GM04503 (cell line): ENCODE measurements around the gene LAMA2.
A peak's percentile ranks its signal among the peaks of the same experiment; 100 is the strongest.

Experiments used
- DNase-seq: peaks from one replicate; pipeline ENCODE4 v3.0.0-alpha.2; 2012; ENCODE audit warnings: low read depth

The LAMA2 gene

GRCh38 chr6:129211626-129212025, 328.7 kb downstream of the LAMA2 start:
- no peak for DNase-seq

- peak; percentile 92 for DNase-seq
Measured at GRCh38 chr6:129212081-129212480, 329.1 kb downstream of the LAMA2 start.

- DNase-seq: no peak
Measured at GRCh38 chr6:129215246-129215645, 332.3 kb downstream of the LAMA2 start.

- DNase-seq: no peak
Measured at GRCh38 chr6:129215916-129216520, 333.1 kb downstream of the LAMA2 start.

DNA sequence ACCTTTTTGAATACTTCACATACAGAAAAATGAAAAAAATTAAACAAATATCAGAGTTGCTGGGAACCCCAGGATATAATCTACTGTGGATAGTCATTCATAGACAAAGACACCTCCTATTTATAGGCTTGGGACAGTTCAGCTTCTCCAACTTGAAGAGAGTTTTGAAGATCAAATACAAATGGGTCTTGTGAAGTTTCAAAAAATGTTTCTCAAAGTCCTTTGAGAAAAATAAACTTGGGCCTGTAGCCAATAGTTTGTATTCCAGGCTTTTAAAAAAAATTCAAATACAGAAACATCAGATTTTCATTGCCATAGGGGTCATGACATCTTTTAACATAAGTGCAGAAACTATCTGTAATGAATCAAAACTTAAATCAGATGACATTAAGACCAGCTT, 334.8 kb downstream of the LAMA2 start:
- no peak for DNase-seq

- no peak for DNase-seq
Measured at GRCh38 chr6:129233458-129234134, 350.7 kb downstream of the LAMA2 start.

- no peak for DNase-seq
Measured at GRCh38 chr6:129235167-129236000, 352.4 kb downstream of the LAMA2 start.

DNA sequence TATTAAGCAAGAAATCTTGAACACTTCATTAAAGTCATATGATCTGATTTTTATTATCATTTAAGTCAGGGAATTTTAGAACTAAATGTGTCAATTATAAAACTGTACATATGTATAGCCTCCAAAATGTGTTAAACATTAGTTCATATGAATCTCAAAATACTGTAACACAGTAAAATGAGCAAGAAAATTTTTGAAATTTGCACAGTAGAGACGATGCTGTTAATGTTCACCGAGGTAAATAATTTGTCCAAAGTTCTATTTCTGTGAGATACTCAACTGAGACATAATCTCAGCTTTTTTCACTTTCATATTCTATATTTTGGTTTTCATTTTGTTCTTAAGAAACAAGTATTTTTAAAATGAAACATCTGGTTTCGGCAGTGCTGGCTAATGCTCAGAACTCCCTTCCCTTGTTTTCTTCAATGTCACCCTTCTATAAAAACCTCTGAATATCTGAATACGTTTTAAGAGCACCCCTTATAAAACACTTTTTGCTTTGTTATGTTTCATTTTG, 353.1 kb downstream of the LAMA2 start:
- no peak for DNase-seq

- DNase-seq: no peak
Measured at GRCh38 chr6:129238991-129239390, 356.1 kb downstream of the LAMA2 start.

DNA sequence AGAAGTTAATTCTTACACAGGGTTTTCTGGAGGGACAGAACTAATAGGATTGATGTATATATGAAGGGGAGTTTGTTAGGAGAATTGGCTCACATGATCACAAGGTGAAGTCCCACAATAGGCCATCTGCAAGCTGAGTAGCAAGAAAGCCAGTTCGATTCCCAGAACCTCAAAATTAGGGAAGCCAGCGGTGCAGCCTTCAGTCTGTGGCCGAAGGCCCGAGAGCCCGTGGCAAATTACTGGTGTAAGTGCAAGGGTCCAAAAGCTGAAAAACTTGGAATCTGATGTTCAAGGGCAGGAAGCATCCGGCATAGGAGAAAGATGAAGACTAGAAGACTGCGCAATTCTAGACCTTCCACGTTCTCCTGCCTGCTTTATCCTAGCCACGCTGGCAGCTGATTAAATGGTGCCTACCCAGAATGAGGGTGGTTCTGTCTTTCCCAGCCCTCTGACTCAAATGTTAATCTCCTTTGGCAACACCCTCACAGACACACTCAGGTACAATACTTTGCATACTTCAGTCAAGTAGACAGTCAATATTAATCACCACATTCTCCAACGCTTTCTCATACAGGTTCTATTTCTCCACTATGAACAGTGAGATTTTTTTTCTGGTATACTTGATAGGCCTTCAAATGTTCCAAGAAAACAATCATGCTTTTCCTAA, 357.0 kb downstream of the LAMA2 start:
- DNase-seq: no peak

- DNase-seq: no peak
Measured at GRCh38 chr6:129240492-129240853, 357.5 kb downstream of the LAMA2 start.

GRCh38 chr6:129242546-129242945, 359.6 kb downstream of the LAMA2 start:
- no peak for DNase-seq

DNA sequence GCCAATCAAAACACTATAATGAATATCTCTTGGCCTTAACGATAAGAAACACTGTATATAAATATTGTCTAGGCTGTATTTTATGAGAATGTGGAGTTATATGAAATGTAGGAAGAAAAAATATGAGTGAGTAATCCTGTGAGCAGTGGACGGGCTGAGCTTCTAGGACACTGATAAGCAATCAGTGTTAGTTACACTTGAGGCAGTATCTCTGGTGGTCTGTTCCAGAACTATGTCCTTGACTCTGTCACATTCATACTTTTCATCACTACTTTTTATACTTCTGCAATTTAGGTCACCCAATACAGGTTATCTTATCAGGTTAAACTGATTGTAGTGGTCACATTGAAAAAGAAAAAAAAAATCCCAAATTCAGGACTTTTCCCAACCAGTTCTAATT, 360.4 kb downstream of the LAMA2 start:
- no peak for DNase-seq

GRCh38 chr6:129248946-129249345, 366.0 kb downstream of the LAMA2 start:
- no peak for DNase-seq

- no peak for DNase-seq
Measured at GRCh38 chr6:129251669-129252376, 368.9 kb downstream of the LAMA2 start.

DNA sequence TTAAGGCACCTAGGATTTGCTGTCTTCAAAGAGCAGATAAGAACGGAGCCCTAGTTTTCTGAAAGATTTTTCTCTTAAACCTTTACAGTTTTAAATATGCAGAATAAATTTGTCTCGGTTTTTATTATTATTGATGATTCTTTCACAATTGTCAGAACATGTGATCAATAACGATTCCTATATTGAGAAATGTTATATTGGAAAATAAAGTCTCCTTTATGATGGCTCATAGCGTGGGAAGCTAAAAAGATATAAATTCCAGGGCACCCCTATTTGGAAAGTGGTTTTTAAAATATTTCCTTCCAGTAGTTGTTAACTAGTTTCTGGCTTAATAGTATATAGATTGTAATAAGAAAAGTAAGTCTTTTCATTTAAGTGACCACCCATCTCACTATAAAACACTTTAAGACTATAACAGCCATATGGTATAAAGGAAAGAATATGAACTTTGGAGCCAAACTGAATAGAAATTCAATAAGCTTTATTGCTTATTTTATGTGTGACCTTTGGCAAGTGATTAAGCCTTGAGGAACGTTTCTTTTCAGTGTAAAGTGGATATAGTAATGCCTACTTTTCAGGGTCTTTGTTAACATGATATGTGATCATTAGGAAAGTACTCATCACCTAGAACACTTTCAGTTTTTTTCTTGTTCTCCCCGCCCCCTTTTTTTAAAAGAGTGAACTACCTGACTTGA, 369.6 kb downstream of the LAMA2 start:
- no peak for DNase-seq

GRCh38 chr6:129253242-129253641, 370.3 kb downstream of the LAMA2 start:
- no peak for DNase-seq

- no peak for DNase-seq
Measured at GRCh38 chr6:129253727-129254126, 370.8 kb downstream of the LAMA2 start.

GRCh38 chr6:129257196-129257595, 374.3 kb downstream of the LAMA2 start:
- no peak for DNase-seq

DNA sequence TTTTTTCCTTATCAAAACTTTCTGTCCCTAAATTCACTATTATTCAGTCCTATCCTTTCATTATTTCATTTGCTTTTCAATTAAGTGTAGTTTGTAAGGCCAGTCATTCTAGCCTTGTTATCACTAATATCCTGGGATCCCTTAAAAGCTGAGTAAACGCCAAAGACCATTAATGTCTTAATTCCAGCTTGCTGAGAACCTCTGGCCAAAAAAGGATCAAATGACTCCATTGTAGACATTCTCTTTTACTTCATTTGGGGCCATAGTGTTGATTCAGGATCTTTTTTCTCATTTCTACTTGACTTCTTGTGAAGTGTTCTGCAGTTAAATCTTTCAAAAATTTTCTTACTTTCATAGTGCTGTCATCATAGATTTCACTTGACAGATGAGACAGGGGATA, 379.7 kb downstream of the LAMA2 start:
- no peak for DNase-seq

DNA sequence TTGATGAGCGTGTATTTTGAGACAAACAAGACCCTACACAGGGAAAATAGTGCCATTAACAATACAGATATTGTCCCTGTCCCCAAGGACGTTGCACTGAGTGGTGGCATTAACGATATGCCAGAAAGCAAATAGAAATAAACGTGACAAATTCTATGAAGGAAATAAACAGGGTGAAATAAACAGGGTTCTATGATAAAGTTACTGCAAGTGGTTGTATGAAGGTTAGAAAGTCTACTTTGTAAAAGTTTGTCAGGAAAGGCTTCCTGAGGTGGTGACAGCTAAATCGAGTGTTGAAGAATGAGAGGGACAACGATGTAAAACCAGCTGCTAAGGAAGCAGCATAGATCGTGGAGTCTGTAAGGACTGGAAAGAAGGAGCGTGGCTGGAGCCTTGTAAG, 380.2 kb downstream of the LAMA2 start:
- DNase-seq: no peak
